ENCODE measurements around the gene UBXN4. TPM values are rescaled to one million over a fixed set of nuclear protein-coding genes. Genes with fewer than 3 reads are reported as not detected.

UBXN4 gene
- total RNA-seq, 1 donor from 2014 or later, result 94.3 TPM

- Mint-ChIP-seq H3K9me3 (peaks cover 3% of the 10 kb centered on the region), H3K27ac (no peak overlapping the region), H3K4me3 (no peak overlapping the region), H3K36me3 (peaks cover 55% of the 10 kb centered on the region), H3K27me3 (ENCODE audit: insufficient read depth, low read depth) (no peaks in the 10 kb centered on the region), H3K4me1 (no peaks in the 10 kb centered on the region)
- Histone ChIP-seq H3K4me2 (no peak overlapping the region), H3F3A (ENCODE audit: low read depth) (peaks cover 2% of the 10 kb centered on the region), H3K27me3 (no peaks in the 10 kb centered on the region), H3K4me3 (no peak overlapping the region), H3K9me3 (ENCODE audit: low read depth) (no peaks in the 10 kb centered on the region), H2AFZ (replicated peaks) (no peak overlapping the region), H3K9ac (no peak overlapping the region), H4K20me1 (ENCODE audit: low read depth) (no peaks in the 10 kb centered on the region), H3K79me2 (ENCODE audit: low read depth) (no peaks in the 10 kb centered on the region), H3K27ac (no peak overlapping the region), H3K36me3 (peaks cover 34% of the 10 kb centered on the region), H3K4me1 (no peaks in the 10 kb centered on the region)
- TF ChIP-seq CTCF (IDR thresholded peaks at IDR 0.05) (no peak), EZH2phosphoT487 (IDR thresholded peaks at IDR 0.05) (no peak), EZH2 (IDR thresholded peaks at IDR 0.05) (no peak)
- DNase-seq (ENCODE audit: low spot score), result no peak
These were observed 31.7 kb downstream of the UBXN4 start for GRCh38 chr2:135773319-135773718.

GRCh38 chr2:135773917-135774316 is 32.3 kb downstream of the UBXN4 start:
- Histone ChIP-seq H3K9me3 (ENCODE audit: low read depth) (no peaks in the 10 kb centered on the region), H3K9ac (no peak overlapping the region), H3K27me3 (no peaks in the 10 kb centered on the region), H3K36me3 (peaks cover 40% of the 10 kb centered on the region), H3K27ac (no peak overlapping the region), H3K4me2 (no peak overlapping the region), H2AFZ (replicated peaks) (no peak overlapping the region), H3K4me3 (no peak overlapping the region), H3K4me1 (no peaks in the 10 kb centered on the region), H3K79me2 (ENCODE audit: low read depth) (no peaks in the 10 kb centered on the region), H4K20me1 (ENCODE audit: low read depth) (no peaks in the 10 kb centered on the region), H3F3A (ENCODE audit: low read depth) (peaks cover 7% of the 10 kb centered on the region)
- Mint-ChIP-seq H3K9me3 (peaks cover 3% of the 10 kb centered on the region), H3K27me3 (ENCODE audit: insufficient read depth, low read depth) (no peaks in the 10 kb centered on the region), H3K4me3 (no peak overlapping the region), H3K27ac (no peak overlapping the region), H3K36me3 (peaks cover 56% of the 10 kb centered on the region), H3K4me1 (no peaks in the 10 kb centered on the region)
- DNase-seq (ENCODE audit: low spot score), result no peak
- no peak for TF ChIP-seq CTCF (IDR thresholded peaks at IDR 0.05)
- TF ChIP-seq EZH2phosphoT487 (IDR thresholded peaks at IDR 0.05), result no peak
- TF ChIP-seq EZH2 (IDR thresholded peaks at IDR 0.05), result no peak

- Histone ChIP-seq H3K4me3 (no peak overlapping the region), H3K9me3 (ENCODE audit: low read depth) (no peaks in the 10 kb centered on the region), H3K79me2 (ENCODE audit: low read depth) (no peaks in the 10 kb centered on the region), H3K27me3 (no peaks in the 10 kb centered on the region), H3K36me3 (peaks cover 32% of the 10 kb centered on the region), H3K4me1 (no peaks in the 10 kb centered on the region), H3K27ac (no peak overlapping the region), H3K4me2 (no peak overlapping the region), H2AFZ (replicated peaks) (no peak overlapping the region), H4K20me1 (ENCODE audit: low read depth) (no peaks in the 10 kb centered on the region), H3F3A (ENCODE audit: low read depth) (peaks cover 7% of the 10 kb centered on the region), H3K9ac (no peak overlapping the region)
- H3K27ac Mint-ChIP-seq, result no peak overlapping the region
- H3K27me3 Mint-ChIP-seq (ENCODE audit: insufficient read depth, low read depth), result no peaks in the 10 kb centered on the region
- H3K4me1 Mint-ChIP-seq, result no peaks in the 10 kb centered on the region
- no peak overlapping the region for H3K4me3 Mint-ChIP-seq
- peaks cover 3% of the 10 kb centered on the region for H3K9me3 Mint-ChIP-seq
- H3K36me3 Mint-ChIP-seq, result peaks cover 51% of the 10 kb centered on the region
- DNase-seq (ENCODE audit: low spot score), result no peak
- TF ChIP-seq CTCF (IDR thresholded peaks at IDR 0.05) (no peak), EZH2phosphoT487 (IDR thresholded peaks at IDR 0.05) (no peak), EZH2 (IDR thresholded peaks at IDR 0.05) (no peak)
These were observed 33.8 kb downstream of the UBXN4 start for GRCh38 chr2:135775420-135775819.
